GM19025 (cell line): ENCODE data around the gene MEP1B.
"Not testable (repeated sequence)": the region's sequence is repeated elsewhere in the genome, so short reads cannot be mapped to it uniquely, and the experiment has no call there.

Source experiments
- ATAC-seq: cut with Tn5 transposase; IDR thresholded peaks from one replicate; pipeline ENCODE4 v1.9.1; 2021; ENCODE audit warnings: mild to moderate bottlenecking, low read depth, moderate library complexity; ENCODE audit not compliant: unreplicated experiment

Gene MEP1B

GRCh38 chr18:32208577-32208976 lies 18.7 kb downstream of the MEP1B start:
- ATAC-seq, result no peak

- ATAC-seq, result no peak
Observed at GRCh38 chr18:32209685-32210445, 20.0 kb downstream of the MEP1B start.

GRCh38 chr18:32213693-32214092 lies 23.9 kb downstream of the MEP1B start:
- ATAC-seq, result no peak

GRCh38 chr18:32216390-32216789 lies 26.6 kb downstream of the MEP1B start:
- ATAC-seq, result no peak

- no peak for ATAC-seq
Observed at GRCh38 chr18:32219431-32220018, 29.7 kb downstream of the MEP1B start.

GRCh38 chr18:32233348-32233747 lies 43.5 kb downstream of the MEP1B start:
- not testable (repeated sequence) for ATAC-seq

- ATAC-seq, result no peak
Observed at GRCh38 chr18:32237049-32237448, 47.2 kb downstream of the MEP1B start.

- no peak for ATAC-seq
Observed at GRCh38 chr18:32238635-32239268, 48.9 kb downstream of the MEP1B start.

GRCh38 chr18:32242395-32242794 lies 52.6 kb downstream of the MEP1B start:
- no peak for ATAC-seq

GRCh38 chr18:32243358-32243757 lies 53.5 kb downstream of the MEP1B start:
- no peak for ATAC-seq

- no peak for ATAC-seq
Observed at GRCh38 chr18:32244881-32245280, 55.0 kb downstream of the MEP1B start.

- no peak for ATAC-seq
Observed at GRCh38 chr18:32249147-32249929, 59.5 kb downstream of the MEP1B start.

- no peak for ATAC-seq
Observed at GRCh38 chr18:32251466-32251865, 61.6 kb downstream of the MEP1B start.

- ATAC-seq, result no peak
Observed at GRCh38 chr18:32252141-32252860, 62.5 kb downstream of the MEP1B start.

GRCh38 chr18:32255570-32255969 lies 65.7 kb downstream of the MEP1B start:
- ATAC-seq, result no peak

- ATAC-seq, result no peak
Observed at GRCh38 chr18:32257084-32257785, 67.4 kb downstream of the MEP1B start.

GRCh38 chr18:32258148-32258547 lies 68.3 kb downstream of the MEP1B start:
- no peak for ATAC-seq

- ATAC-seq, result no peak
Observed at GRCh38 chr18:32258558-32259204, 68.8 kb downstream of the MEP1B start.

GRCh38 chr18:32259553-32259952 lies 69.7 kb downstream of the MEP1B start:
- no peak for ATAC-seq
